ENCODE data around the gene MNAT1.
"Not testable (repeated sequence)": the region's sequence is repeated elsewhere in the genome, so short reads cannot be mapped to it uniquely, and the experiment has no call there.

The MNAT1 gene

DNA sequence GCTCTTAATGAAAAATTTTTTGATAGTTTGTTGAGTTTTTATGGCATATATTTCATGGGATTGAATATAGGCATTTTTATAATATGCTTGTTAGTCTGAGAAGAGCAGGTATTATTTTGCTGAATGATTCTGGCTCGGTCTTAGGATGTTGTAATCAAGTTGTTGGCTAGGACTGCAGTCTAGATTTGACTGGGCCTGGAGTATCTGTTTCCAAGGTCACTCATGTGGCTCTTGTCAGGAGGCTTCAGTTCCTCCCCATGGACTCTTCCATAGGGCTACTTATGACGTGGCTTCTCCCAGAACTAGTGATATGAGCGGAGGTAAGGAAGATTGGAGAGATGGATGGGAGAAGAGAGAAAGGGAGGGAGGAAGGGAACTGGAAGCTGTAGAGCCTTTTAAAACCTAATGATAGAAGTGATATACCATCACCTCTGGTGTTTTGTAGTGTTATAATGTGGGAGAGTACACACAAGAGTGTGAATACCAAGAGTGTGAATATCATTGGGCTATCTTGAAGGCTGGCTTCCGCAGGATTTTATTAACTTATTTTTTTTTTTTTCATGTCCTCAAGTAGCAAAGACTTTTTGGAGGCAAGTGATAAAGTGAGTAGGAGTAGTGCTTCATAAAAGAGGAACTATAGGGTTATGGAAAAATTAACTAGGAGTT, 4.4 kb downstream of the MNAT1 start:
- DNase-seq (ENCODE audit: low read depth in 2 of 2) = no peak

DNA sequence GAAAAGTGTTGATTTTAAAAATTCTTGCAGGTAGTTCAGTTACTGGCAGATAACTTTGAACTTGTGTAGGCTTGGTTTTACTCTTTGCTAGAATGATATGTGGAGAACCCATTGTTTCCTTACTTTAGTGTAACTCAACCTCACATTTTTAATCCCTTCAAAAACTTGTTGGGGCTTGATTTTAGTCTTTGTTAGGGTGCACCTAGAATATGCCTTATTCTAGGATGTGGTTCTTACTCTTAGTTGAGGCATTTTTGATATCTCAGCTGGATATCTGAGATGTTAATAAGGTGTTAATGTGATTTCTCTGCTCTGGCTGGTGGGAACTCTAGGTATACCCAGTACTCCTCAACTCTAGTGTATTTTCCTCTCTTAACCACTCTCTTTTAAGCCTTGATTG, 10.0 kb downstream of the MNAT1 start:
- no peak for DNase-seq (ENCODE audit: low read depth in 2 of 2)

DNA sequence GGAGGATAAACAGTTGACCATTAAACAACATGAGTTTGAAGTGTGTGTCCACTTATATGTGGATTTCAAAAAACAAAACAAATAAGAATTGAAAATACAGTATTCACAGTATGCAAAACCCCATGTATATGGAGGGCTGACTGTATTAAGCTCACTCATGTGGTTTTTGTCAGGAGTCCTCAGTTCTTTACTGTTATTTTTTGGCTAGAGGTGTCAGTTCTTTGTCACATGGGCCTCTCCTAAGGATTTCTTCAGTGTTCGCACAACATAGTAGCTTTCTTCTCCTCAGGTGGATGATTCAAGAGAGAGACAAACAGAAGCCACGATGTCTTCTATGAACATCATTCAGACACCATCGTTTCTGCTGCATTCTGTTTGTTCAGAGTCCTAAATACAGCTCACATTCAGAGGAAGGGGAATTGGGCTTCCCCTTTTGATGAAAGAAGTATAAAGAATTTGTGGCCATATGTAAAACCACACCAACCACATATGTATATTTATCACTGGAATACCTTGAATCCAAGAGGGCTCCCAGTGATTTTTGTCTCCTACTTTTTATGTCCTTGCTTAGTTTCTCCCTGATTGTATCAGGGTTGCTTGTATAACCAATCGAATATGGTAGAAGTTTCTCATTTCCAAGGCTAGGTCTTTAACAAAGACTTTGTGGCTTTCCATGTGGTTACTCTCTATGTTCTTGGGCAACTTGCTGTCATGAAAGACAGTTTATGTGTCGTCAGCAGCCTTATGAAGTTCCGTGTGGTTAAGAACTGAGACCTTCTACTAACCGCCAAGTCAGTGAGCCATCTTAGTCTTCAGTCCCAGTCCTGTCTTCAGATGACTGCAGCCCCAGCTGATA, 18.9 kb downstream of the MNAT1 start:
- DNase-seq (ENCODE audit: low read depth in 2 of 2) = peak in 1 of 2 donors; percentile 7

DNA sequence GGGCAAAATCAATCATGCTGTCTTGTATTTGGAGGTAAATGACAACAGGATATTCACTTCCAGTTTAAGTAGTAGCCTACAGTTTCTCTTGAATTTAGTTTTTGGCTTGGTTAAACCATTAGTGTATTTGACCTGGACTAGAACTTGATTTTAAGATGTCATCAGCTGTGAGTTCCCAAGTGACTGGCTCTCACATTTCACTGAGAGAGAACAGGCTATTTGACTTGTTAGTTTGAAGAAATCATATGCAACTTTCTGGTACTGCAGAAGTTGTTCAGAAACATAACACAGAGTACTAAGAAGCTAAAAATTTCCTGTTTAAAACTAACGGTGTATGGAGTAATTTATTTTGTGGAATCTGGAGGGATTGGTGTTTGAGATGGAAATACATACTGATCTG, 22.3 kb downstream of the MNAT1 start:
- DNase-seq (ENCODE audit: low read depth in 2 of 2) = no peak

DNA sequence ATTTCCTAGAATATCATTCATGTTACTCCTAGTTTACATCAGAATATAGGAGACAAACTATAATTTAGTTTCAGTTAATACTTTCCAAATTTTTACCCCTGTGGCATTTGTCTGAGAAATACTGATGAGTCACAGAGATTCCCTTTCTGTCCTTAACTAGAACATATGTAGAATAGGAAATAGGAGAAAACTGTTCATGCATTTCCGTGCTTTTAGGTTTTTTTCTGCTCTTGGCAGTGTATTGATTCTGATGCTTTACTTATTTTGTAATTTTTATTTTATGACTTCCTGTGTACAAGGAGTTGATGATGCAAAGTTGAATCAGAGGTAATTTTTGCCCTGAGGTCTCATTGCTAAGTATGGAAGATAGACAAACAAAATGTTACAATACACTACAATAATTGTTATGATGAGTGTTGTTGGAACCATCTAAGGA, 23.0 kb downstream of the MNAT1 start:
- DNase-seq (ENCODE audit: low read depth in 2 of 2) = no peak

DNA sequence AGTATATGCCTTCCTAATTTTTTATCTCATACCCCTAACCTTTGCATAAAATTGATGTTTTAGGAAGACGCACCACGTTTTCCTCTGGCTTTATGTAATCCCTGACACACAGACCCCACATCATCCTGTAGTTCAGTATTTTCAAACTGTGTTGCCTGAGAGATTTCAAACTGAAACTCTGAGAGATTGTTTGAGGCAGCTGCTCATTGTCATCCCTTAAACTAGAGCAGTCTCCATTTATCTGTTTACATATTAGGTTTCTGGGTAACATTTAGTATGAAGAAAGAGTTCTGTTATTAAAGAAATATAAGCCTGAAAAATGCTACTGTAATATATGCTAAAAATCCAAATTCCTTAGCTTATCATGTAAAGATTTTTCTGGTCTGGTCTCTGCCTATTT, 24.3 kb downstream of the MNAT1 start:
- no peak for DNase-seq (ENCODE audit: low read depth in 2 of 2)

DNA sequence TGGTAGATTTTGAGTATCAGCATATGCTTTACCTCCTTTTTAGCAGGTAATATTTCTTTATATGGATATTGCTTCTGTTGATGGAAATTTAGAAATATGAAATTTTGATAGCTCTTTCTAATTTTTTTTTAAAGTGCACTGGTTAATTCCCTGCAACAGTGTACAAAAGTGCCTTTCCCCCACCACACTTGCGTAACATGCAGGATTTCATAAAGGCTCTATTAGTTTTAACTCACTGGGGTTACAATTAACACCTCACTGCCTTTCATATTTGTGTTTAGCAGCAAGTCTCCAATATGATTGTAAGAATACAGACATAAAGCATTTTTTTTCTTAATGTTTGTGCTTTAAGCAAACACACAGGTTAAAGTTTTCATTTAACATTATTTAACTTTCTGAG, 25.6 kb downstream of the MNAT1 start:
- no peak for DNase-seq (ENCODE audit: low read depth in 2 of 2)

DNA sequence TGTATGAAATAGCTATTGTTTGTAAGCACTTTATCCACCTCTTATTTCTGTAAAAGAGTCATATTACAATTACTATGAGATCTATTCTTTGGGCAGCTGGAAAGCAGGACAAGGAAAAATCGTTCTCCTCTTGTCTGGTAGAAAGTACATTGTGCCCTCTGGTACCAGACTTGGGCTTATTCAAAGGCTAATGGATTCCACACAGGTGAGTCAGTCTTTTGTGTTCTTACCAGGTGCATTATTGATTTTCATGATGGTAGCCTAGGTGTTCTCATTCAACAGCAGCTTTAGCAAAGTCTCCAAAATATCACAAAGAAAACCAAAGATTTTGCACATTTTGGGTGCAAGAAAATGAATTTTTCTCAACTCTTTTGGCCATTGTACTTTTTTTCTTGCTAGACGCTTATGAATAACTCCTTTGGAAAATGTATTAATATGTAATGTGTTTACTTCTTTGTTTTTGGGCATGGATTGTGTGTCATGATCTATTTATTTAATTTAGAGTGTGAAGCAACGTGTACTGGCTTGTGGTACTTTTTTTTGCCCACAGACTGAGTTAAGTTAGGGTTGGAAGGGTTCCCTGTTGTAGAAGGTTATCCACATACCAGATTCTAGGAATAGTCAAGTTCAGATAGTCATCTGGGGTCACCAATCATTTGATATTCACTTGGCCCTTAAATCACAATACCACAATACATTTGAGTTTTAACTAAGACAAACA, 26.2 kb downstream of the MNAT1 start:
- no peak for DNase-seq (ENCODE audit: low read depth in 2 of 2)

DNA sequence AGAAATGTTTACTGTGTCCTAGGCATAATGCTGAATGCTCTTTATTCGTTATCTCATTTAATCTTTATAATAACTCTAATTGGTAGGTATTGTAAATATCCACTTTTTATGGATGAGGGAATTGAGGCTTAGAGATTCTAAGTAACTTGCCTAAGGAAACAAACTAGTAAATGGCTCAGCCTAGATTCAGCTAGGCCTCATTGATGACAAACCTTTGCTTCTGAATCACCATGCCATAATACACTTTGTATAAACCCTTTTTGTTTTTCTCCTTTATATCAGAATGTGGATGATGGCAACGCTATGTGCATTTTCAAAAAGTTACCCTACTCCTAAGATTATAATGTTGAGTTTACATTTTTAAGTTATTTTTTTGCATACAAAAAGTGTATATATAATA, 34.0 kb downstream of the MNAT1 start:
- no peak for DNase-seq (ENCODE audit: low read depth in 2 of 2)

DNA sequence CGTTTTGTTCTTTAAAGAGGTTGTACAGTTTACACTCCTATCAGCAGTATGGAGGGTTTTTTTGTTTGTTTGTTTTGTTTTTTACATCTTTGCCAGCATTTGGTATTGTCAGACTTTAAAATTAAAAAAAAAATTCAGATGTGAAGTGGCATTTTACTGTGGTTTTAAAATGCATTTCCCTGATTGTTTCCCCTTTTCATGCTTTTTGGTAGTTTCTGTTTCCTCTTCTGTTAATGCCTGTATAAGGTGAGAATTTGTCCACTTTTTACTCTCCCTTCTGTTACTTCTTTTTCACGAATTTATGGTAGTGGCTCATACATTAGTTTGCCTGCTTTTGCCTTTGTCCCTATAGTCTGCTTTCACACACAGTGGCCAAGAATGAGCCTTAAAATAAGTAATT, 36.6 kb downstream of the MNAT1 start:
- DNase-seq (ENCODE audit: low read depth in 2 of 2) = no peak

DNA sequence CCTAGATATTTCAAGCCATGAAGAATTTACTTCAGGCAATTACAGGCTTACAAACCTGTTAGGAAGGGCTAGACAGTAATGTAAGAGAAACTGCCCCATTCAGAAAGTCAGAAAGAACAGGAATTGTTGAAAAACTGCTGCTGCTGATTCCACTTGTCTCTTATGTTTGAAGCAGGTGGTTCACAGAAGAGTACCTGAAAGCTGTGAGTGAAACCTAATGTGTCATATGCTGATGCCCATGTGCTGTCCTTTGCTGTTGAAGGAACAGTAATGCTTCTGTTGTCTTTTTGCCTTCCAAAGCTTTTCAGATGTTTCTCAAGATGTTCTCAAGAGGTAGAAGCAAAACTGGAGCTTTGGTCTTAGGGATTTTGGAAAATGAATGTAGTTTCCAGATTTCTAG, 39.0 kb downstream of the MNAT1 start:
- no peak for DNase-seq (ENCODE audit: low read depth in 2 of 2)

DNA sequence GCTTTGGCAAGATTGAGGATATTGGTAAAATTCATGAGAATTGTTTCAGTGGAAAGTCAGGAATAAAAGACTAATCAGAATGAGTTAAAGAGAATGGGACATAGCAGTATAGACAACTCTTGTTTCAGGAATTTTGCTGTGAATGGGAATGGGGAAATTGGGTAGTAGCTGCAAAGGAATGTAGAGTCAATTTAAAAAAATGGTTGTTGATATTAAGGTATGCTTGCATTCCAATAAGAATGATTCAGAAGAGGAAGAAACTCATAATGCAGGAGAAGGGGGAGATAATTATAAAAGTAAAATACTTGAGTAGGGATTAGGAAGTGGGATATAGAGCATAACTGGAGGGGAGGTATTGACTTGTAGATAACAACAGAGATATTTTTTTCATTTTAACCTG, 40.7 kb downstream of the MNAT1 start:
- DNase-seq (ENCODE audit: low read depth in 2 of 2) = no peak

DNA sequence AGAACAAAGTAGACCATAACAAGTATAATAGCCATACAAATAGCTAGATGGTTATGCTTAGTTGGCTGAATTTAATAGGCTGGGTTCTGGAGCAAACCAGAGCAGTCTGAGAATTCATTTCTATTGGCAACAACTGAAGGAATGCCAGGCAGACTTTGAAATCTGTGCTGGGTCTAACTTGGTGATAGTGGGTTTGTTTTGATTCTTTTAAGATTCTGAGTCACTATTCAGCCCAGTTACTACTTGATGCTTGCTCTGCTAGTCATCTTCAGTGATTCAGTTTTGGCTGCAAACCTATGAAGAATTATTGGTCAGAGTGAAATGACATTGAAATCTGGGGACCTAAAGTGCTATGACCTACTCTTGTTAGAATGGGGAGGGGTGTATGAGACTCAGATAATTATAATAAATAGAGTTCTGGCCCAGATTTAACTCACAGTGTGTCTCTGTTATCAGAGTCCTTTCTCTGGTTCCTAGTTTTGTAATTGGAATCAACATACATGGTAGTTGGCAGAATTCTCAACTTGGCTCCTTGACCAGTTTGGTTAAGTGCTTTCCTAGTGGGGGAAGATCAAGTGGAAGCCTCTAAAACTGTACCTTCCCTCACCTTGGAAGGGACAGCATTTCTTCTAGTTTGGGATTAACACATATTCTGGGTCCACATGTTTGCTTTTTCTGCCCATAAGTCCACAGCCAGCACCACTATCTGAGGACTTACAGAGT, 43.5 kb downstream of the MNAT1 start:
- DNase-seq (ENCODE audit: low read depth in 2 of 2) = no peak

DNA sequence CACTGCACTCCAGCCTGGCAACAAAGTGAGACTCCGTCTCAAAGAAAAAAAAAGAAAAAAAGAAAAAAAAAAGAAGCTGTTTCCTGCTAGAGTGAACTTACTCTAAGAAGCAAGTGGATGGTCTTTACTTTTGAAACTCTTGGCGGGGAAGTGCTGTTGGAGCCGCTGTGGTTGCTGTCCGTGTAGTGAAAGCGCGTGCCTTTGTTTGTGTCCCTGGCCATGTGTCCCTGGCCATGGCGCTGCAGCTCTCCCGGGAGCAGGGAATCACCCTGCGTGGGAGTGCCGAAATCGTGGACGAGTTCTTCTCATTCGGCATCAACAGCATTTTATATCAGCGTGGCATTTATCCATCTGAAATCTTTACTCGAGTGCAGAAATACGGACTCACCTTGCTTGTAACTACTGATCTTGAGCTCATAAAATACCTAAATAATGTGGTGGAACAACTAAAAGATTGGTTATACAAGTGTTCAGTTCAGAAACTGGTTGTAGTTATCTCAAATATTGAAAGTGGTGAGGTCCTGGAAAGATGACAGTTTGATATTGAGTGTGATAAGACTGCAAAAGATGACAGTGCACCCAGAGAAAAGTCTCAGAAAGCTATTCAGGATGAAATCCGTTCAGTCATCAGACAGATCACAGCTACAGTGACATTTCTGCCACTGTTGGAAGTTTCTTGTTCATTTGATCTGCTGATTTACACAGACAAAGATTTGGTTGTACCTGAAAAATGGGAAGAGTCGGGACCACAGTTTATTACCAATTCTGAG, 45.4 kb downstream of the MNAT1 start:
- DNase-seq (ENCODE audit: low read depth in 2 of 2) = not testable (repeated sequence)

DNA sequence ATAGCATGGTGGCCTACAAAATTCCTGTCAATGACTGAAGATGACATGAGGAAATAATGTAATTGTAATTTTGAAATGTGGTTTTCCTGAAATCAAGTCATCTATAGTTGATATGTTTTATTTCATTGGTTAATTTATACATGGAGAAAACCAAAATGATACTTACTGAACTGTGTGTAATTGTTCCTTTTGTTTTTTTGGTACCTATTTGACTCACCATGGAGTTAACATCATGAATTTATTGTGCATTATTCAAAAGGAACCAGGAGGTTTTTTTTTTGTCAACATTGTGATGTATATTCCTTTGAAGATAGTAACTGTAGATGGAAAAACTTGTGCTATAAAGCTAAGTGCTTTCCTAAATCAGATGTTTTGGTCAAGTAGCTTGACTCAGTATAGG, 46.0 kb downstream of the MNAT1 start:
- not testable (repeated sequence) for DNase-seq (ENCODE audit: low read depth in 2 of 2)

DNA sequence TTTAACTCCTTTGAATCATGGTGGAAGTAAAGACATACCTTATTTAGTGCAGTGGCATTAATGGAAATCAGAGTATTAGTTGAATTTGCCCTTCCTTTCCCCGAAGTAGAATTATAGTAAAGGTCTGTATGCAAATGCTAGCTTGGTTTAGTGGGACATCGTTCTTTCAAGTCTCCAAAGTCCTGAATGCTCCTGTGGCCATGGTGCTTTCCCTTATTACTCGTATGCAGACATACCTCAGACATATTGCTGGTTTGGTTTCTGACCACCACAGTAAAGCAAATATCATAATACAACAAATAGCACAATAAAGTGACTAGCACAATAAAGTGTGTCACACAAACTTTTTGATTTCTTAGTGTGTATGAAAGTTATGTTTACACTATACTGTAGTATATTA, 52.3 kb downstream of the MNAT1 start:
- DNase-seq (ENCODE audit: low read depth in 2 of 2) = no peak

DNA sequence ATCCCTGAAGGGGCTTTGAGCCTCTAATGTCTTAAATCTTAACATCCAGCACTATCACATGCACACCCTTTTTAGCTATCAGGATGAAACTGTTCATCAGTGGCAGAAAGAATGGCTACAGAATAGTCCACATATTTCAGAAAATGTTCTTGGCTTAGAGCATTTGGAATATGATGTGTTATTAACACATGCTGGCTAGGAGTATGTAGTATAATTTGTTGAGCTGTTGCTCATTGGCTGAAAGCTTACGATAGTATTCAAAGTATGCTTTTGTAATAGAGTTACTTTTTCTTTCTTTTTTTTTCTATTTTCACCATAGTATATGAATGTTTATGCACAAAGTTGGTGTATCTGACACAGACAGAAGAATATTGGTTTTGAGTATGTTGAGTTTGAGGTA, 55.1 kb downstream of the MNAT1 start:
- no peak for DNase-seq (ENCODE audit: low read depth in 2 of 2)

DNA sequence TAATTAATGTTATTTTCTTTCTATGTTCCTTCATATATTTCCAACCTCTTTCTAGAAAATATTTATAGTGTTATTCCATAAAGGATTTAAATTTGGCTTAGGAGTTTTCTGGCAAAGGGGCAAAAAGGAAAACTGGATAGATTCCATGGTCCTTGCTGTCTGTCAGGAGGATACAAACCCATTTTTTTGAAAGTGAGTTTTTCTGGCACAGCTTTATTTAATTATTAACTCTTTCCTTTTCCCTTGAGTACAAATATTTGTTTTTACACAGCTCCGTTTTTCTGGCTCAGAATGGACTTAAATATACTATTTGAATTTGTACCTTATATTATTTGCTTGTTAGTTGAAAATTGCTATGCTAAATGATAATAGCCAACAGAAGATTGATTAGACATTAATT, 56.3 kb downstream of the MNAT1 start:
- DNase-seq (ENCODE audit: low read depth in 2 of 2) = no peak

DNA sequence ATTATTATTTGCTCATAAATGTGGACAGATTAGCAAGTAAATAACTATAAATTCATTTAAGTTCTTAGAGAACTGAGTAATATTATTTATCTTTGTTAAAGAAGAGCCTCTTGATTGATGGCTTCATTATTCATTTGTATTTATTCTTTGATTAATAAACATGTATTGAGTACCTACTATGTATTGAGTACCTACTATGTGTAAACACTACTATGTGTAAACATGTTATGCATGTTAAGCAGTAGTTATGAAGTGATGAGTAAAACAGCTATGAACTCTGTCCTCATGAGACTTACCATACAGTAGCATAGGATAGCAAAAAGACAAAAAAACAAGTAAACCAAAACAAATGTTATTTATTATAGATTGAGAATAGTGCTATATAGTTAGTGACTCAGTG, 61.9 kb downstream of the MNAT1 start:
- DNase-seq (ENCODE audit: low read depth in 2 of 2) = no peak

DNA sequence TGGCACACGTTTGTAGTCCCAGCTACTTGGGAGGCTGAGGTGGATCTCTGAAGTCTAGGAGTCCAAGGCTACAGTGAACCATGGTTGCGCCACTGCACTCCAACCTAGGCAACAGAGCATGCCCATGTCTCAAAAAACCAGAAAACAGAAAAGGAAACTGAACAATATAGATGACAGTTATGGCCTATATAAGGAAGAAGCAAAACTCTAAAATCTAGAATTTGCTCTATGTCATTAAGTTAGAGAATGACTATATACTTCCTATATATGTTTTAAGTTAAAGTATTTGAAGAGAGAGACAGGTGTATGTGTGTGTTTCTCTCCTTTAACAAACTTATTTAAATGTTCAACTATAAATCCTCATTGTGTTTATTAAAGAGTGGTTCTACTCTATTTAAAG, 65.8 kb downstream of the MNAT1 start:
- DNase-seq (ENCODE audit: low read depth in 2 of 2) = no peak

DNA sequence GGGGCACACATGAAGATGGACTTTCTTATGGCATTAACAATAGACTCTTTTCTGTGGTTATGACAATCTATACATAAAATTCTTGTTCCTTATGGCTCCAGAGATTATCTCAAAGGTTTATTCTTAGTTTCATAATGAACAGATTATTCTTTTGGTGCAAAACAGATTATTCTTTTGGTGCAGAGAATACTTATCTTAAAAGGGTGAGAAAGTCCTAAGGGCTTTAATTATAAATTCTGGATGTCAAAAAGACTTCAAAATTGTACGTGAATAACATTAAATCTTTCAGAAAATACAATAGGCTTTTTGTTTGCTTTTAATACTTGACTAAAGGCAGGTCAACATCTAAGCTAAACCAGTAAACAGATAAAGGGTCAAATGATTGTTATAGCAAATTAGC, 69.3 kb downstream of the MNAT1 start:
- DNase-seq (ENCODE audit: low read depth in 2 of 2) = no peak
